Transverse colon (tissue), 4 donors: ENCODE results near the gene PKP4.

ENCODE experiments used
- EP300 ChIP-seq: sonication (generic); formaldehyde crosslinking; IDR thresholded peaks from one replicate; pipeline ENCODE4 v1.6.1; 2017; ENCODE audit warnings: antibody characterized with exemption, low read depth
- POLR2A ChIP-seq: fragments of 450-650 bp; IDR thresholded peaks from one replicate; pipeline ENCODE4 v1.6.1; 2016; ENCODE audit warnings: antibody characterized with exemption, mild to moderate bottlenecking, moderate library complexity
- POLR2AphosphoS5 ChIP-seq, 3 donors: sonication (generic); formaldehyde crosslinking; IDR thresholded peaks; one replicate each; pipeline ENCODE4 v1.6.1; 2016; ENCODE audit warnings: antibody characterized with exemption in 3 of 3
- TF ChIP-seq, protein P1 (sequence below), 5 experiments: fragments of 200-600 bp in 3 of 5; fragments of 450-650 bp in 2 of 5; sonication (generic) in 3 of 5; IDR thresholded peaks; 1 replicate in 2 of 5; 2 replicates in 3 of 5; pipeline ENCODE4 v1.5.1; 2016 to 2017; ENCODE audit warnings: antibody characterized with exemption in 5 of 5, inconsistent platforms in 3 of 5, mild to moderate bottlenecking in 2 of 5, moderate library complexity in 1 of 5

DNA sequence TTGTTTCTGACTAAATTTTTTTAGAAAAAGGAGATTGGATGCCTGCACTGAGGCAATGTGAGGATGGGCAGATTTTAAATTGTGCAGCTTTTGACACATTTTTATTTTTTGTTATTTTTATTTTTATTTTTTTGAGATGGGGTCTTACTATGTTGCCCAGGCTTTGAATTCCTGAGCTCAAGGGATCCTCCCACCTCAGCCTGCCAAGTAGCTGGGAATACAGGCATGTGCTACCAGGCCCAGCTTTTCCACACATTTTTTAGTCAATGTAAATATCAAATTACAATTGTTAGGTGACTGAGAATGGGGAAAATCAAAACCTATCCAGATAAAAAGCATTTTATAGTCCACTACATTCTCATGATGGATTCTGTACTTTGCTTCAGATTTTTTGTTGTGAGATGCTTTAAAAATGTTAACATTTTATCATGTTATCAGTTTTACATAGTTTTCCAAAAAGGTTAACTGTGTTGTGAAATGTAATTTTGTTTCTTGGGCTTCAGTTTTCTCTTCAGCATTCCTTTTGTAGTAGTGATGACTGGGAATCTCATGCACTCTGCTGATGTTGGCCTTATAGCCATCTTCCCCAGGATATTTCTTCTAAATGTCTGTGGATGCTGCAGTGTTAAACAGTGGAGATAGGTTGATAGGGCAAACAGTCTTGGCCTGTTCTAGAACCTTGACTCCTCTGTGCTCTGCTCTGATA is 41.4 kb downstream of the PKP4 start:
- TF ChIP-seq, protein P1, sequence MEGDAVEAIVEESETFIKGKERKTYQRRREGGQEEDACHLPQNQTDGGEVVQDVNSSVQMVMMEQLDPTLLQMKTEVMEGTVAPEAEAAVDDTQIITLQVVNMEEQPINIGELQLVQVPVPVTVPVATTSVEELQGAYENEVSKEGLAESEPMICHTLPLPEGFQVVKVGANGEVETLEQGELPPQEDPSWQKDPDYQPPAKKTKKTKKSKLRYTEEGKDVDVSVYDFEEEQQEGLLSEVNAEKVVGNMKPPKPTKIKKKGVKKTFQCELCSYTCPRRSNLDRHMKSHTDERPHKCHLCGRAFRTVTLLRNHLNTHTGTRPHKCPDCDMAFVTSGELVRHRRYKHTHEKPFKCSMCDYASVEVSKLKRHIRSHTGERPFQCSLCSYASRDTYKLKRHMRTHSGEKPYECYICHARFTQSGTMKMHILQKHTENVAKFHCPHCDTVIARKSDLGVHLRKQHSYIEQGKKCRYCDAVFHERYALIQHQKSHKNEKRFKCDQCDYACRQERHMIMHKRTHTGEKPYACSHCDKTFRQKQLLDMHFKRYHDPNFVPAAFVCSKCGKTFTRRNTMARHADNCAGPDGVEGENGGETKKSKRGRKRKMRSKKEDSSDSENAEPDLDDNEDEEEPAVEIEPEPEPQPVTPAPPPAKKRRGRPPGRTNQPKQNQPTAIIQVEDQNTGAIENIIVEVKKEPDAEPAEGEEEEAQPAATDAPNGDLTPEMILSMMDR (IDR thresholded peaks at IDR 0.05) = no peak
- no peak for TF ChIP-seq POLR2A
- TF ChIP-seq EP300 = no peak
- TF ChIP-seq POLR2AphosphoS5 (IDR thresholded peaks at IDR 0.05) = no peak
